Gastrocnemius medialis (tissue), 4 donors: ENCODE results near the gene TIFAB.

Source experiments
- CTCF ChIP-seq, 5 experiments: fragments of 450-650 bp in 3 of 5; fragments of 200-600 bp in 2 of 5; sonication (generic) in 2 of 5; IDR thresholded peaks in 4 of 5; conservative IDR thresholded peaks in 1 of 5; 1 replicate in 4 of 5; 2 replicates in 1 of 5; pipeline ENCODE4 v1.5.1; 2016 to 2019; ENCODE audit warnings: antibody characterized with exemption in 5 of 5, mild to moderate bottlenecking in 3 of 5, moderate library complexity in 3 of 5
- POLR2A ChIP-seq, 2 donors: fragments of 450-650 bp; IDR thresholded peaks; one replicate each; pipeline ENCODE4 v1.6.1; 2017; ENCODE audit warnings: antibody characterized with exemption in 2 of 2, mild to moderate bottlenecking in 2 of 2, moderate library complexity in 2 of 2

- TF ChIP-seq CTCF (IDR thresholded peaks at IDR 0.05 in 4 of 5, conservative IDR thresholded peaks at IDR 0.05 in 1 of 5) (no peak), POLR2A (IDR thresholded peaks at IDR 0.05) (no peak)
Observed at GRCh38 chr5:135425641-135426040, 26.5 kb downstream of the TIFAB start.
